Measurements from ENCODE around the gene IL1R2.

The IL1R2 gene

GRCh38 chr2:101975171-101975870 lies 16.4 kb upstream of the IL1R2 start:
- DNase-seq: no peak

GRCh38 chr2:101976891-101977290 lies 14.9 kb upstream of the IL1R2 start:
- DNase-seq: no peak

GRCh38 chr2:101980368-101980767 lies 11.4 kb upstream of the IL1R2 start:
- no peak for DNase-seq

- no peak for DNase-seq
Measured at GRCh38 chr2:101981066-101981465, 10.7 kb upstream of the IL1R2 start.

- DNase-seq: no peak
Measured at GRCh38 chr2:101981504-101981903, 10.3 kb upstream of the IL1R2 start.

- no peak for DNase-seq
Measured at GRCh38 chr2:101982495-101983029, 9.2 kb upstream of the IL1R2 start.

- DNase-seq: no peak
Measured at GRCh38 chr2:101983486-101983885, 8.3 kb upstream of the IL1R2 start.

GRCh38 chr2:101983928-101984327 lies 7.8 kb upstream of the IL1R2 start:
- no peak for DNase-seq

GRCh38 chr2:101984656-101985055 lies 7.1 kb upstream of the IL1R2 start:
- no peak for DNase-seq

GRCh38 chr2:101985101-101985792 lies 6.5 kb upstream of the IL1R2 start:
- DNase-seq: no peak

- no peak for DNase-seq
Measured at GRCh38 chr2:101985793-101986164, 6.0 kb upstream of the IL1R2 start.

- DNase-seq: no peak
Measured at GRCh38 chr2:101986376-101986775, 5.4 kb upstream of the IL1R2 start.

GRCh38 chr2:101986804-101987740 lies 4.7 kb upstream of the IL1R2 start:
- DNase-seq: no peak

GRCh38 chr2:101987832-101988231 lies 3.9 kb upstream of the IL1R2 start:
- DNase-seq: no peak

GRCh38 chr2:101988541-101988940 lies 3.2 kb upstream of the IL1R2 start:
- DNase-seq: no peak

- no peak for DNase-seq
Measured at GRCh38 chr2:101989740-101990460, 1.9 kb upstream of the IL1R2 start.

- no peak for DNase-seq
Measured at GRCh38 chr2:101993772-101994171, 2.0 kb downstream of the IL1R2 start.

GRCh38 chr2:101995019-101995418 lies 3.3 kb downstream of the IL1R2 start:
- DNase-seq: no peak

- no peak for DNase-seq
Measured at GRCh38 chr2:101995804-101996203, 4.0 kb downstream of the IL1R2 start.

GRCh38 chr2:101998556-101998895 lies 6.8 kb downstream of the IL1R2 start:
- DNase-seq: no peak

GRCh38 chr2:101998896-101999789 lies 7.4 kb downstream of the IL1R2 start:
- DNase-seq: peak; percentile 75

- no peak for DNase-seq
Measured at GRCh38 chr2:102000012-102000411, 8.3 kb downstream of the IL1R2 start.
